Measurements from ENCODE around the gene RPS18. TPM values are rescaled to one million over a fixed set of nuclear protein-coding genes. Genes with fewer than 3 reads are reported as not detected.

RPS18 gene
- total RNA-seq, 4 donors from 2014 or later: 1,790 to 3,429 (median 2,432) TPM

- intact Hi-C loops (cut with DNase I): no loop called here
- Histone ChIP-seq H3K27ac (peak overlapping the region in 2 of 3 donors; percentile 43 to 82), H3K4me1 (peaks cover 11 to 17% of the 10 kb centered on the region in 2 donors), H3K9me3 (no peaks in the 10 kb centered on the region), H3K36me3 (peaks cover 16 to 41% of the 10 kb centered on the region in 2 donors), H3K27me3 (no peaks in the 10 kb centered on the region), H3K4me3 (replicated peaks in 1 of 3) (peak overlapping the region; percentile 64 to 74 (median 73))
- TF ChIP-seq POLR2A (IDR thresholded peaks at IDR 0.05): no peak
- no peak for TF ChIP-seq CTCF (IDR thresholded peaks at IDR 0.05)
- 18 to 19% methylated on average over 15 to 21 of the region's 21 CpGs for WGBS, 2 donors
- no peak for DNase-seq
Measured at GRCh38 chr6:33288141-33288920, 16.5 kb downstream of the RPS18 start.

GRCh38 chr6:33288921-33289783 lies 17.3 kb downstream of the RPS18 start, which contains the start of the genes PFDN6 and WDR46:
TSS of gene PFDN6 (plus strand) at chr6:33289601. CDS start at chr6:33289857, 256 bp downstream.
TSS of gene WDR46 (minus strand) at chr6:33289239. CDS start at chr6:33289170, 69 bp downstream.
- Histone ChIP-seq H3K36me3 (peaks cover 24 to 41% of the 10 kb centered on the region in 2 donors), H3K27ac (peak within 1 kb of the TSS; percentile 69 to 82 (median 79)), H3K4me3 (replicated peaks in 1 of 3) (peak within 1 kb of the TSS; percentile 64 to 74 (median 73)), H3K4me1 (peaks cover 11 to 17% of the 10 kb centered on the region in 2 donors), H3K27me3 (no peaks in the 10 kb centered on the region), H3K9me3 (no peaks in the 10 kb centered on the region)
- intact Hi-C loops (cut with DNase I): no loop called here
- DNase-seq: peak; percentile 79 to 80
- 0 to 1% methylated on average over 32 to 36 of the region's 43 CpGs for WGBS, 2 donors
- TF ChIP-seq CTCF (IDR thresholded peaks at IDR 0.05): no peak
- peak in 1 of 2 donors; percentile 31 for TF ChIP-seq POLR2A (IDR thresholded peaks at IDR 0.05)

- Histone ChIP-seq H3K4me1 (peaks cover 11 to 17% of the 10 kb centered on the region in 2 donors), H3K27me3 (no peaks in the 10 kb centered on the region), H3K27ac (peak overlapping the region; percentile 69 to 82 (median 79)), H3K9me3 (no peaks in the 10 kb centered on the region), H3K36me3 (peaks cover 28 to 34% of the 10 kb centered on the region in 2 donors), H3K4me3 (replicated peaks in 1 of 3) (peak overlapping the region; percentile 64 to 74 (median 73))
- intact Hi-C loops (cut with DNase I): no loop called here
- WGBS, 2 donors: 4 to 6% methylated on average over 14 of the region's 14 CpGs
- DNase-seq: no peak
- TF ChIP-seq POLR2A (IDR thresholded peaks at IDR 0.05): no peak
- no peak for TF ChIP-seq CTCF (IDR thresholded peaks at IDR 0.05)
Measured at GRCh38 chr6:33289784-33290315, 18.0 kb downstream of the RPS18 start.

- Histone ChIP-seq H3K27ac (no peak overlapping the region), H3K4me1 (peaks cover 11 to 17% of the 10 kb centered on the region in 2 donors), H3K36me3 (peaks cover 31 to 34% of the 10 kb centered on the region in 2 donors), H3K9me3 (no peaks in the 10 kb centered on the region), H3K4me3 (replicated peaks in 1 of 3) (no peak overlapping the region), H3K27me3 (no peaks in the 10 kb centered on the region)
- WGBS, 2 donors: 69 to 70% methylated on average over 7 of the region's 7 CpGs
- DNase-seq: no peak
- intact Hi-C loops (cut with DNase I): no loop called here
- TF ChIP-seq CTCF (IDR thresholded peaks at IDR 0.05): no peak
- no peak for TF ChIP-seq POLR2A (IDR thresholded peaks at IDR 0.05)
Measured at GRCh38 chr6:33290459-33290858, 18.6 kb downstream of the RPS18 start.
